ENCODE results near the gene MED10.

The MED10 gene

GRCh38 chr5:6342689-6343315 lies 35.5 kb downstream of the MED10 start:
- DNase-seq (ENCODE audit: insufficient read length) (no peak), FAIRE-seq (no peak)
- TF ChIP-seq POLR2A (IDR thresholded peaks at IDR 0.05; ENCODE audit: low read depth, low read length) (no peak), TAF1 (IDR thresholded peaks at IDR 0.05; ENCODE audit: borderline replicate concordance, low read depth, low read length) (no peak), POLR2AphosphoS5 (IDR thresholded peaks at IDR 0.05; ENCODE audit: low read depth, low read length) (no peak)

- FAIRE-seq = no peak
- TF ChIP-seq TAF1 (IDR thresholded peaks at IDR 0.05; ENCODE audit: borderline replicate concordance, low read depth, low read length) (no peak), POLR2A (IDR thresholded peaks at IDR 0.05; ENCODE audit: low read depth, low read length) (no peak), POLR2AphosphoS5 (IDR thresholded peaks at IDR 0.05; ENCODE audit: low read depth, low read length) (no peak)
- DNase-seq (ENCODE audit: insufficient read length) = no peak
Measured at GRCh38 chr5:6340100-6340499, 38.2 kb downstream of the MED10 start.

- DNase-seq (ENCODE audit: insufficient read length) (no peak), FAIRE-seq (no peak)
- TF ChIP-seq TAF1 (IDR thresholded peaks at IDR 0.05; ENCODE audit: borderline replicate concordance, low read depth, low read length) = no peak
- no peak for TF ChIP-seq POLR2A (IDR thresholded peaks at IDR 0.05; ENCODE audit: low read depth, low read length)
- no peak for TF ChIP-seq POLR2AphosphoS5 (IDR thresholded peaks at IDR 0.05; ENCODE audit: low read depth, low read length)
Measured at GRCh38 chr5:6338871-6339270, 39.5 kb downstream of the MED10 start.

GRCh38 chr5:6338135-6338534 lies 40.2 kb downstream of the MED10 start:
- DNase-seq (ENCODE audit: insufficient read length) = no peak
- TF ChIP-seq POLR2AphosphoS5 (IDR thresholded peaks at IDR 0.05; ENCODE audit: low read depth, low read length) (no peak), TAF1 (IDR thresholded peaks at IDR 0.05; ENCODE audit: borderline replicate concordance, low read depth, low read length) (no peak), POLR2A (IDR thresholded peaks at IDR 0.05; ENCODE audit: low read depth, low read length) (no peak)
- no peak for FAIRE-seq

GRCh38 chr5:6333182-6333905 lies 45.0 kb downstream of the MED10 start:
- no peak for TF ChIP-seq TAF1 (IDR thresholded peaks at IDR 0.05; ENCODE audit: borderline replicate concordance, low read depth, low read length)
- no peak for TF ChIP-seq POLR2A (IDR thresholded peaks at IDR 0.05; ENCODE audit: low read depth, low read length)
- TF ChIP-seq POLR2AphosphoS5 (IDR thresholded peaks at IDR 0.05; ENCODE audit: low read depth, low read length) = no peak
- FAIRE-seq (no peak), DNase-seq (ENCODE audit: insufficient read length) (no peak)

GRCh38 chr5:6328173-6328572 lies 50.2 kb downstream of the MED10 start:
- FAIRE-seq (no peak), DNase-seq (ENCODE audit: insufficient read length) (no peak)
- TF ChIP-seq POLR2A (IDR thresholded peaks at IDR 0.05; ENCODE audit: low read depth, low read length) = no peak
- TF ChIP-seq POLR2AphosphoS5 (IDR thresholded peaks at IDR 0.05; ENCODE audit: low read depth, low read length) = no peak
- no peak for TF ChIP-seq TAF1 (IDR thresholded peaks at IDR 0.05; ENCODE audit: borderline replicate concordance, low read depth, low read length)

GRCh38 chr5:6326776-6327175 lies 51.6 kb downstream of the MED10 start:
- no peak for DNase-seq (ENCODE audit: insufficient read length)
- no peak for FAIRE-seq
- TF ChIP-seq POLR2A (IDR thresholded peaks at IDR 0.05; ENCODE audit: low read depth, low read length) (no peak), TAF1 (IDR thresholded peaks at IDR 0.05; ENCODE audit: borderline replicate concordance, low read depth, low read length) (no peak), POLR2AphosphoS5 (IDR thresholded peaks at IDR 0.05; ENCODE audit: low read depth, low read length) (no peak)

GRCh38 chr5:6322163-6322713 lies 56.1 kb downstream of the MED10 start:
- FAIRE-seq (no peak), DNase-seq (ENCODE audit: insufficient read length) (no peak)
- TF ChIP-seq TAF1 (IDR thresholded peaks at IDR 0.05; ENCODE audit: borderline replicate concordance, low read depth, low read length) (no peak), POLR2A (IDR thresholded peaks at IDR 0.05; ENCODE audit: low read depth, low read length) (no peak), POLR2AphosphoS5 (IDR thresholded peaks at IDR 0.05; ENCODE audit: low read depth, low read length) (no peak)

Data from GM12892 (cell line).